ENCODE data around the gene MYLK4.
A peak's percentile ranks its signal among the peaks of the same experiment; 100 is the strongest.

MYLK4 gene

DNA sequence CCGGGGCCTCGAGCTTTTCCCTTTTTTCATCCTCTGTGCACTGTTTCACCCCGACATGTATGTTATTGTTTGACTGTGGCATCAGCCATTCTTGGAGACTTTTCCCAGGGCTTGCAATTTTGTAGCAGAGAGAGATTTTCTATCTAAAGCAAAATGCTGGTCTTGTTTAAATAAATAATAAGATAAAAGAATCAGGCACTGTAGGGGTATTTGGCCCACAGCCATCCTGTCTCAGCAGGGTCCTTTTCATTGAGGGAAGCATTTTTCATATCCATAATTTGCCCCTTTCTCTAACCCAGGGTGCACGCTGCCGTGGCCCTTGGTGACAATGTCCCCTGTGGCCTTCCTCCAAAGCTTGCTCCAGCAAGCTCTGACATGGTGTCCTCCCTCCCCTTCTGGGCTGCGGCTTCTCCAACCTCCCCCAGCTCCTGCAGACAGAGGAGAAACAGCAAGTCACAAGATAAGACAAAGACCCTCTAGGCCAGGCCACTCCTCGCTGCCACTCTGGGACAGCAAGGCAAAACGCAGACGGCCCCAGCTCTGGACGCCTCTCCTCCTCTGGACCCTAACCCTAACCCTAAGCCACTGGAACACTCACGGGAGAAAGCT, 117.6 kb downstream of the MYLK4 start:
- WGBS = 93% methylated on average over 10 of the region's 11 CpGs
- Histone ChIP-seq H4K8ac (ENCODE audit: low read length) (no peak overlapping the region), H2BK120ac (ENCODE audit: low read depth, low read length) (no peak overlapping the region), H3K23ac (ENCODE audit: low read length in 2 of 2) (no peak overlapping the region), H2BK15ac (ENCODE audit: low read depth, poor library complexity, severe bottlenecking) (peak overlapping the region; percentile 52), H2BK5ac (ENCODE audit: low read depth, low read length, poor library complexity, severe bottlenecking) (no peak overlapping the region), H3K4me1 (ENCODE audit: control insufficient read depth, insufficient read depth, low read depth, low read length) (peaks cover 20% of the 10 kb centered on the region), H2AFZ (ENCODE audit: low read depth, low read length) (no peak overlapping the region), H3K4me2 (ENCODE audit: low read length, poor library complexity, severe bottlenecking) (no peak overlapping the region), H3K36me3 (ENCODE audit: control insufficient read depth in 1 of 2, insufficient read depth in 2 of 2, low read depth in 1 of 2, low read length in 2 of 2) (no peaks in the 10 kb centered on the region), H3K18ac (ENCODE audit: low read depth in 1 of 2, low read length in 2 of 2) (no peak overlapping the region), H3K4ac (ENCODE audit: low read depth in 1 of 2, low read length in 2 of 2) (no peak overlapping the region), H2AK5ac (ENCODE audit: low read length, severe bottlenecking) (peak overlapping the region; percentile 29), H4K91ac (ENCODE audit: low read length) (no peak overlapping the region), H3K79me1 (replicated peaks; ENCODE audit: low read length, poor library complexity, severe bottlenecking) (no peaks in the 10 kb centered on the region), H3K27ac (ENCODE audit: low read length, poor library complexity, severe bottlenecking) (no peak overlapping the region), H3K4me3 (ENCODE audit: insufficient read depth in 1 of 2, low read depth in 1 of 2, low read length in 2 of 2) (no peak overlapping the region), H3K27me3 (ENCODE audit: control insufficient read depth in 1 of 2, insufficient read depth in 1 of 2, low read length in 2 of 2) (no peaks in the 10 kb centered on the region), H3K14ac (ENCODE audit: low read length in 2 of 2) (no peak overlapping the region), H3K9me3 (ENCODE audit: control insufficient read depth, low read length) (no peaks in the 10 kb centered on the region), H2BK12ac (ENCODE audit: low read length in 2 of 2) (peak overlapping the region in 1 of 2 experiments; percentile 22), H3K9ac (ENCODE audit: low read length) (no peak overlapping the region)
- DNase-seq = no peak

DNA sequence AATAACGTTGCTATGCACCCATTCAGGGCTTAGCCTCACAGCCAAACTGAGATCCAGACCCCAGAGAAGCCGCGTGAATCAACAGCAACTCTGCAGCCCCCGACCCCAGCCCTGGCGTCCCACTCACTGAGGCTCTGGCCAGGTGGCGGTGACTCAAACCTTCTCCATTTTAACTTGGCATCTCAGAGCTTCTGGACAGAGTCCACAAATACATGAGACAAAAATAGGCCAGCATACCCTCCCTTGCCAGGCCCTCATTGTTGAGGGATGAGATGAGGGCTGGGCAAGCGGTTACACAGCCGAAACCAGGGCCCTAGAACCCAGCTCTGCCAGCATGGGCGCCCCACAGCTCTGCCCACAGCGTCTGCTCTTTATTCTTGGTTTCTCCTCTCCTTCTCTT, 118.4 kb downstream of the MYLK4 start:
- no peak overlapping the region for H3K23ac ChIP-seq (ENCODE audit: low read length in 2 of 2)
- H4K8ac ChIP-seq (ENCODE audit: low read length) = no peak overlapping the region

GRCh38 chr6:2630891-2631571, 119.7 kb downstream of the MYLK4 start:
- peak overlapping the region in 1 of 2 experiments; percentile 62 for H3K14ac ChIP-seq (ENCODE audit: low read length in 2 of 2)

More for the DNA sequence above, 118.4 kb downstream of the MYLK4 start:
- Histone ChIP-seq H3K27me3 (ENCODE audit: control insufficient read depth in 1 of 2, insufficient read depth in 1 of 2, low read length in 2 of 2) (no peaks in the 10 kb centered on the region), H3K4me1 (ENCODE audit: control insufficient read depth, insufficient read depth, low read depth, low read length) (peaks cover 20% of the 10 kb centered on the region), H3K79me1 (replicated peaks; ENCODE audit: low read length, poor library complexity, severe bottlenecking) (no peaks in the 10 kb centered on the region), H3K4ac (ENCODE audit: low read depth in 1 of 2, low read length in 2 of 2) (no peak overlapping the region), H3K18ac (ENCODE audit: low read depth in 1 of 2, low read length in 2 of 2) (no peak overlapping the region), H2AK5ac (ENCODE audit: low read length, severe bottlenecking) (peak overlapping the region; percentile 7), H2BK12ac (ENCODE audit: low read length in 2 of 2) (no peak overlapping the region), H2AFZ (ENCODE audit: low read depth, low read length) (no peak overlapping the region), H2BK5ac (ENCODE audit: low read depth, low read length, poor library complexity, severe bottlenecking) (no peak overlapping the region), H3K14ac (ENCODE audit: low read length in 2 of 2) (no peak overlapping the region), H3K4me2 (ENCODE audit: low read length, poor library complexity, severe bottlenecking) (no peak overlapping the region), H3K9ac (ENCODE audit: low read length) (no peak overlapping the region), H2BK15ac (ENCODE audit: low read depth, poor library complexity, severe bottlenecking) (no peak overlapping the region), H3K9me3 (ENCODE audit: control insufficient read depth, low read length) (no peaks in the 10 kb centered on the region), H4K91ac (ENCODE audit: low read length) (no peak overlapping the region), H3K4me3 (ENCODE audit: insufficient read depth in 1 of 2, low read depth in 1 of 2, low read length in 2 of 2) (no peak overlapping the region), H3K27ac (ENCODE audit: low read length, poor library complexity, severe bottlenecking) (no peak overlapping the region), H2BK120ac (ENCODE audit: low read depth, low read length) (no peak overlapping the region), H3K36me3 (ENCODE audit: control insufficient read depth in 1 of 2, insufficient read depth in 2 of 2, low read depth in 1 of 2, low read length in 2 of 2) (no peaks in the 10 kb centered on the region)
- 98% methylated on average over 8 of the region's 10 CpGs for WGBS
- no peak for DNase-seq

GRCh38 chr6:2630359-2630758, 120.4 kb downstream of the MYLK4 start:
- H4K91ac ChIP-seq (ENCODE audit: low read length) = no peak overlapping the region
- no peaks in the 10 kb centered on the region for H3K9me3 ChIP-seq (ENCODE audit: control insufficient read depth, low read length)
- peak overlapping the region; percentile 65 for H3K9ac ChIP-seq (ENCODE audit: low read length)
- H2AK5ac ChIP-seq (ENCODE audit: low read length, severe bottlenecking) = no peak overlapping the region
- no peaks in the 10 kb centered on the region for H3K79me1 ChIP-seq (replicated peaks; ENCODE audit: low read length, poor library complexity, severe bottlenecking)
- no peak overlapping the region for H3K14ac ChIP-seq (ENCODE audit: low read length in 2 of 2)
- no peak overlapping the region for H2BK5ac ChIP-seq (ENCODE audit: low read depth, low read length, poor library complexity, severe bottlenecking)
- H3K18ac ChIP-seq (ENCODE audit: low read depth in 1 of 2, low read length in 2 of 2) = no peak overlapping the region
- H3K27me3 ChIP-seq (ENCODE audit: control insufficient read depth in 1 of 2, insufficient read depth in 1 of 2, low read length in 2 of 2) = no peaks in the 10 kb centered on the region
- H3K4ac ChIP-seq (ENCODE audit: low read depth in 1 of 2, low read length in 2 of 2) = no peak overlapping the region
- H4K8ac ChIP-seq (ENCODE audit: low read length) = no peak overlapping the region
- no peaks in the 10 kb centered on the region for H3K36me3 ChIP-seq (ENCODE audit: control insufficient read depth in 1 of 2, insufficient read depth in 2 of 2, low read depth in 1 of 2, low read length in 2 of 2)
- peak overlapping the region; percentile 41 for H3K27ac ChIP-seq (ENCODE audit: low read length, poor library complexity, severe bottlenecking)
- DNase-seq = peak; percentile 94
- no peak overlapping the region for H3K23ac ChIP-seq (ENCODE audit: low read length in 2 of 2)
- no peak overlapping the region for H2BK12ac ChIP-seq (ENCODE audit: low read length in 2 of 2)
- H2BK15ac ChIP-seq (ENCODE audit: low read depth, poor library complexity, severe bottlenecking) = no peak overlapping the region
- H2BK120ac ChIP-seq (ENCODE audit: low read depth, low read length) = no peak overlapping the region
- no peak overlapping the region for H2AFZ ChIP-seq (ENCODE audit: low read depth, low read length)
- 27% methylated on average over 6 of the region's 6 CpGs for WGBS
- H3K4me1 ChIP-seq (ENCODE audit: control insufficient read depth, insufficient read depth, low read depth, low read length) = peaks cover 20% of the 10 kb centered on the region
- H3K4me3 ChIP-seq (ENCODE audit: insufficient read depth in 1 of 2, low read depth in 1 of 2, low read length in 2 of 2) = no peak overlapping the region
- no peak overlapping the region for H3K4me2 ChIP-seq (ENCODE audit: low read length, poor library complexity, severe bottlenecking)

More at GRCh38 chr6:2630891-2631571, 119.7 kb downstream of the MYLK4 start:
- H3K9ac ChIP-seq (ENCODE audit: low read length) = peak overlapping the region; percentile 65
- no peak overlapping the region for H2BK12ac ChIP-seq (ENCODE audit: low read length in 2 of 2)
- no peak overlapping the region for H2AFZ ChIP-seq (ENCODE audit: low read depth, low read length)
- H3K36me3 ChIP-seq (ENCODE audit: control insufficient read depth in 1 of 2, insufficient read depth in 2 of 2, low read depth in 1 of 2, low read length in 2 of 2) = no peaks in the 10 kb centered on the region
- peak overlapping the region; percentile 17 for H3K27ac ChIP-seq (ENCODE audit: low read length, poor library complexity, severe bottlenecking)
- H2BK5ac ChIP-seq (ENCODE audit: low read depth, low read length, poor library complexity, severe bottlenecking) = no peak overlapping the region
- no peak overlapping the region for H4K91ac ChIP-seq (ENCODE audit: low read length)
- no peak overlapping the region for H2BK120ac ChIP-seq (ENCODE audit: low read depth, low read length)
- no peak overlapping the region for H3K23ac ChIP-seq (ENCODE audit: low read length in 2 of 2)
- H3K18ac ChIP-seq (ENCODE audit: low read depth in 1 of 2, low read length in 2 of 2) = peak overlapping the region in 1 of 2 experiments; percentile 88
- H3K4ac ChIP-seq (ENCODE audit: low read depth in 1 of 2, low read length in 2 of 2) = peak overlapping the region in 1 of 2 experiments; percentile 69
- peaks cover 20% of the 10 kb centered on the region for H3K4me1 ChIP-seq (ENCODE audit: control insufficient read depth, insufficient read depth, low read depth, low read length)
- DNase-seq = no peak
- no peak overlapping the region for H4K8ac ChIP-seq (ENCODE audit: low read length)
- peak overlapping the region; percentile 76 for H2AK5ac ChIP-seq (ENCODE audit: low read length, severe bottlenecking)
- H3K4me3 ChIP-seq (ENCODE audit: insufficient read depth in 1 of 2, low read depth in 1 of 2, low read length in 2 of 2) = no peak overlapping the region
- no peaks in the 10 kb centered on the region for H3K9me3 ChIP-seq (ENCODE audit: control insufficient read depth, low read length)
- no peak overlapping the region for H3K4me2 ChIP-seq (ENCODE audit: low read length, poor library complexity, severe bottlenecking)
- WGBS = 80% methylated on average over 13 of the region's 14 CpGs
- no peaks in the 10 kb centered on the region for H3K27me3 ChIP-seq (ENCODE audit: control insufficient read depth in 1 of 2, insufficient read depth in 1 of 2, low read length in 2 of 2)
- no peaks in the 10 kb centered on the region for H3K79me1 ChIP-seq (replicated peaks; ENCODE audit: low read length, poor library complexity, severe bottlenecking)
- H2BK15ac ChIP-seq (ENCODE audit: low read depth, poor library complexity, severe bottlenecking) = no peak overlapping the region
